Measurements from ENCODE around the gene SLC35B1.

- TF ChIP-seq CTCF (IDR thresholded peaks at IDR 0.05) = no peak
- TF ChIP-seq FOXM1 (IDR thresholded peaks at IDR 0.05; ENCODE audit: low read depth) = no peak
- TF ChIP-seq TEAD4 (IDR thresholded peaks at IDR 0.05; ENCODE audit: borderline replicate concordance, insufficient read depth) = no peak
- TF ChIP-seq MEF2A (IDR thresholded peaks at IDR 0.05; ENCODE audit: borderline replicate concordance, low read depth) = no peak
- no peak for TF ChIP-seq EP300 (IDR thresholded peaks at IDR 0.05; ENCODE audit: borderline replicate concordance in 1 of 2, low read depth in 1 of 2, low read length in 1 of 2)
- TF ChIP-seq USF1 (IDR thresholded peaks at IDR 0.05; ENCODE audit: borderline replicate concordance, low read depth) = no peak
- no peak for TF ChIP-seq MAX (IDR thresholded peaks at IDR 0.05; ENCODE audit: low read depth)
- no peak for TF ChIP-seq RAD21 (IDR thresholded peaks at IDR 0.05; ENCODE audit: low read length)
- TF ChIP-seq POLR2AphosphoS5 (IDR thresholded peaks at IDR 0.05; ENCODE audit: low read depth, low read length) = no peak
- no peak for TF ChIP-seq TAF1 (IDR thresholded peaks at IDR 0.05; ENCODE audit: borderline replicate concordance, low read depth, low read length)
- TF ChIP-seq YY1 (IDR thresholded peaks at IDR 0.05; ENCODE audit: low read depth) = no peak
- TF ChIP-seq RXRA (IDR thresholded peaks at IDR 0.05; ENCODE audit: borderline replicate concordance, low read depth) = no peak
- TF ChIP-seq SIN3A (IDR thresholded peaks at IDR 0.05; ENCODE audit: borderline replicate concordance, low read depth, low read length) = no peak
Measured at GRCh38 chr17:49696233-49696761, 11.5 kb downstream of the SLC35B1 start.
